Activated naive CD8-positive, alpha-beta T cell treated with anti-CD3 and anti-CD28 coated beads, Interleukin-2, amount 10 ng/mL, durations not matched to agents 7 days and 5 days (primary cell): Measurements from ENCODE around the gene CD8A. TPM values are rescaled to one million over a fixed set of nuclear protein-coding genes. Genes with fewer than 3 reads are reported as not detected.
A peak's percentile ranks its signal among the peaks of the same experiment; 100 is the strongest.

Experiments used
- ATAC-seq: fragments of 150-1000 bp; cut with Tn5 transposase; one replicate; pipeline ENCODE4 v1.10.0; 2021; ENCODE audit warnings: low read depth, moderate library complexity
- POLR2A ChIA-PET: fragments of 350-600 bp; sonication (Branson Sonifier 250); formaldehyde crosslinking; loops from one replicate; lab custom pipeline; 2021; ENCODE audit warnings: antibody characterized with exemption; lab: Charles Lee
- DNase-seq: peaks from one replicate; pipeline ENCODE4 v3.0.0; 2021
- H3K27ac Mint-ChIP-seq: one replicate; pipeline ENCODE4 v1.8.0; 2022; ENCODE audit warnings: mild to moderate bottlenecking, mixed read lengths
- H3K27me3 Mint-ChIP-seq: one replicate; pipeline ENCODE4 v1.8.0; 2022; ENCODE audit warnings: mild to moderate bottlenecking, moderate library complexity, mixed read lengths
- H3K36me3 Mint-ChIP-seq: one replicate; pipeline ENCODE4 v1.8.0; 2021; ENCODE audit warnings: mild to moderate bottlenecking, mixed read lengths
- H3K4me1 Mint-ChIP-seq: one replicate; pipeline ENCODE4 v1.8.0; 2021; ENCODE audit warnings: mixed read lengths
- H3K4me3 Mint-ChIP-seq: one replicate; pipeline ENCODE4 v1.8.0; 2022; ENCODE audit warnings: mild to moderate bottlenecking, moderate library complexity, mixed read lengths
- H3K9me3 Mint-ChIP-seq: one replicate; pipeline ENCODE4 v1.8.0; 2021; ENCODE audit warnings: mixed read lengths
- total RNA-seq, 2 experiments: library from RNA; stranded (reverse); gene quantifications; one replicate each; pipeline ENCODE4 v1.2.3, GENCODE V29; 2021

Gene CD8A
- total RNA-seq, 2 experiments from 2014 or later: 666 to 683 TPM

- H3K27me3 Mint-ChIP-seq: no peaks in the 10 kb centered on the region
- H3K4me3 Mint-ChIP-seq: peak overlapping the region; percentile 87
- ATAC-seq: peak; percentile 9
- peaks cover 14% of the 10 kb centered on the region for H3K36me3 Mint-ChIP-seq
- H3K4me1 Mint-ChIP-seq: peaks cover 77% of the 10 kb centered on the region
- POLR2A ChIA-PET: interaction anchor here (1.0 to 10.8 kb wide), 15 partner anchors 10 to 383 kb away, joined by 3 to 213 read pairs (median 9); partner anchors contain the start of genes CD8A and CD8B
- peak; percentile 71 for DNase-seq
- H3K9me3 Mint-ChIP-seq: no peaks in the 10 kb centered on the region
- peak overlapping the region; percentile 97 for H3K27ac Mint-ChIP-seq
Observed at GRCh38 chr2:86825036-86825692, 34.5 kb upstream of the CD8A start.

- no peak for ATAC-seq
- H3K4me3 Mint-ChIP-seq: peak overlapping the region; percentile 87
Observed at GRCh38 chr2:86822668-86823345, 32.1 kb upstream of the CD8A start.

GRCh38 chr2:86821842-86822241 is 31.1 kb upstream of the CD8A start:
- Mint-ChIP-seq H3K27ac (peak overlapping the region; percentile 97), H3K9me3 (no peaks in the 10 kb centered on the region), H3K36me3 (peaks cover 25% of the 10 kb centered on the region), H3K27me3 (no peaks in the 10 kb centered on the region), H3K4me1 (peaks cover 74% of the 10 kb centered on the region), H3K4me3 (peak overlapping the region; percentile 92)
- POLR2A ChIA-PET: interaction anchor here (1.1 to 10.8 kb wide), 6 partner anchors 8 to 36 kb away, joined by 3 to 213 read pairs (median 118); partner anchors contain the start of gene CD8A
- ATAC-seq (no peak), DNase-seq (no peak)

More at GRCh38 chr2:86822668-86823345, 32.1 kb upstream of the CD8A start:
- POLR2A ChIA-PET: interaction anchor here (1.1 to 10.8 kb wide), 5 partner anchors 9 to 37 kb away, joined by 3 to 213 read pairs (median 134); partner anchors contain the start of gene CD8A
- Mint-ChIP-seq H3K9me3 (no peaks in the 10 kb centered on the region), H3K27me3 (no peaks in the 10 kb centered on the region), H3K4me1 (peaks cover 79% of the 10 kb centered on the region), H3K27ac (peak overlapping the region; percentile 97), H3K36me3 (peaks cover 24% of the 10 kb centered on the region)
- DNase-seq: no peak

- POLR2A ChIA-PET: interaction anchor here (0.6 to 10.8 kb wide), 6 partner anchors 7 to 633 kb away, joined by 3 to 213 read pairs (median 118); partner anchors contain the start of gene CD8A
- Mint-ChIP-seq H3K36me3 (peaks cover 27% of the 10 kb centered on the region), H3K27ac (peak overlapping the region; percentile 97), H3K4me3 (peak overlapping the region; percentile 92), H3K9me3 (no peaks in the 10 kb centered on the region), H3K27me3 (no peaks in the 10 kb centered on the region), H3K4me1 (peaks cover 77% of the 10 kb centered on the region)
- DNase-seq: peak; percentile 61
- peak; percentile 12 for ATAC-seq
Observed at GRCh38 chr2:86821306-86821705, 30.6 kb upstream of the CD8A start.

GRCh38 chr2:86818957-86819356 is 28.2 kb upstream of the CD8A start:
- no peaks in the 10 kb centered on the region for H3K9me3 Mint-ChIP-seq

GRCh38 chr2:86818114-86818801 is 27.5 kb upstream of the CD8A start:
- Mint-ChIP-seq H3K36me3 (peaks cover 41% of the 10 kb centered on the region), H3K27ac (peak overlapping the region; percentile 87), H3K9me3 (no peaks in the 10 kb centered on the region), H3K27me3 (no peaks in the 10 kb centered on the region), H3K4me1 (peaks cover 73% of the 10 kb centered on the region), H3K4me3 (peak overlapping the region; percentile 62)
- no peak for DNase-seq
- POLR2A ChIA-PET: interaction anchor here (0.8 to 10.8 kb wide), 6 partner anchors 8 to 33 kb away, joined by 3 to 145 read pairs (median 8); partner anchors contain the start of gene CD8A
- no peak for ATAC-seq

More at GRCh38 chr2:86818957-86819356, 28.2 kb upstream of the CD8A start:
- peaks cover 73% of the 10 kb centered on the region for H3K4me1 Mint-ChIP-seq
- POLR2A ChIA-PET: interaction anchor here (0.8 to 10.8 kb wide), 6 partner anchors 8 to 34 kb away, joined by 3 to 145 read pairs (median 8); partner anchors contain the start of gene CD8A
- DNase-seq: no peak
- H3K4me3 Mint-ChIP-seq: peak overlapping the region; percentile 62
- peaks cover 39% of the 10 kb centered on the region for H3K36me3 Mint-ChIP-seq
- H3K27ac Mint-ChIP-seq: peak overlapping the region; percentile 87
- H3K27me3 Mint-ChIP-seq: no peaks in the 10 kb centered on the region
- no peak for ATAC-seq

GRCh38 chr2:86815611-86816010 is 24.9 kb upstream of the CD8A start:
- Mint-ChIP-seq H3K4me3 (peak overlapping the region; percentile 66), H3K4me1 (peaks cover 72% of the 10 kb centered on the region), H3K9me3 (no peaks in the 10 kb centered on the region), H3K36me3 (peaks cover 52% of the 10 kb centered on the region), H3K27me3 (no peaks in the 10 kb centered on the region), H3K27ac (peak overlapping the region; percentile 86)
- ATAC-seq: peak; percentile 69
- POLR2A ChIA-PET: interaction anchor here (1.2 to 5.4 kb wide), 4 partner anchors 9 to 29 kb away, joined by 4 to 103 read pairs (median 6); no protein-coding TSS in a partner anchor
- DNase-seq: no peak

GRCh38 chr2:86809481-86810121 is 18.9 kb upstream of the CD8A start:
- Mint-ChIP-seq H3K27me3 (no peaks in the 10 kb centered on the region), H3K36me3 (peaks cover 32% of the 10 kb centered on the region), H3K9me3 (no peaks in the 10 kb centered on the region), H3K27ac (peak overlapping the region; percentile 99), H3K4me1 (peaks cover 54% of the 10 kb centered on the region), H3K4me3 (peak overlapping the region; percentile 93)
- DNase-seq (peak; percentile 80), ATAC-seq (peak; percentile 19)
- POLR2A ChIA-PET: interaction anchor here (0.9 to 10.8 kb wide), 8 partner anchors 9 to 45 kb away, joined by 3 to 755 read pairs (median 8); partner anchors contain the start of gene CD8A

- peak overlapping the region; percentile 99 for H3K27ac Mint-ChIP-seq
- H3K4me1 Mint-ChIP-seq: peaks cover 55% of the 10 kb centered on the region
- peak overlapping the region; percentile 93 for H3K4me3 Mint-ChIP-seq
- POLR2A ChIA-PET: interaction anchor here (0.7 to 10.8 kb wide), 11 partner anchors 10 to 366 kb away, joined by 3 to 755 read pairs (median 5); partner anchors contain the start of gene CD8A
- DNase-seq (peak; percentile 98), ATAC-seq (peak; percentile 74)
- peaks cover 26% of the 10 kb centered on the region for H3K36me3 Mint-ChIP-seq
- no peaks in the 10 kb centered on the region for H3K9me3 Mint-ChIP-seq
- no peaks in the 10 kb centered on the region for H3K27me3 Mint-ChIP-seq
Observed at GRCh38 chr2:86808315-86809161, 17.8 kb upstream of the CD8A start.

GRCh38 chr2:86807468-86808275 is 17.0 kb upstream of the CD8A start:
- no peaks in the 10 kb centered on the region for H3K9me3 Mint-ChIP-seq
- peak overlapping the region; percentile 93 for H3K4me3 Mint-ChIP-seq
- peak overlapping the region; percentile 99 for H3K27ac Mint-ChIP-seq
- POLR2A ChIA-PET: interaction anchor here (0.5 to 10.8 kb wide), 16 partner anchors 11 to 1115 kb away, joined by 3 to 755 read pairs (median 4); partner anchors contain the start of genes CD8A and KDM3A
- no peaks in the 10 kb centered on the region for H3K27me3 Mint-ChIP-seq
- H3K36me3 Mint-ChIP-seq: peaks cover 20% of the 10 kb centered on the region
- DNase-seq: peak; percentile 85
- peaks cover 50% of the 10 kb centered on the region for H3K4me1 Mint-ChIP-seq
- peak; percentile 43 for ATAC-seq

- peak overlapping the region; percentile 93 for H3K4me3 Mint-ChIP-seq
- H3K36me3 Mint-ChIP-seq: peaks cover 14% of the 10 kb centered on the region
- DNase-seq (no peak), ATAC-seq (no peak)
- no peaks in the 10 kb centered on the region for H3K27me3 Mint-ChIP-seq
- H3K27ac Mint-ChIP-seq: peak overlapping the region; percentile 99
- peaks cover 44% of the 10 kb centered on the region for H3K4me1 Mint-ChIP-seq
- POLR2A ChIA-PET: interaction anchor here (0.6 to 10.8 kb wide), 9 partner anchors 17 to 366 kb away, joined by 3 to 755 read pairs (median 5); partner anchors contain the start of genes CD8A and KDM3A
- H3K9me3 Mint-ChIP-seq: no peaks in the 10 kb centered on the region
Observed at GRCh38 chr2:86807133-86807467, 16.4 kb upstream of the CD8A start.
